Osteocyte (in vitro differentiated cells): ENCODE results near the gene C1orf87. TPM values are rescaled to one million over a fixed set of nuclear protein-coding genes. Genes with fewer than 3 reads are reported as not detected.

ENCODE experiments used
- DNase-seq: peaks from one replicate; pipeline ENCODE4 v3.0.0; 2021; ENCODE audit warnings: mixed read lengths; ENCODE audit not compliant: unreplicated experiment; ENCODE audit errors: extremely low spot score
- H3K27ac Mint-ChIP-seq: one replicate; pipeline ENCODE4 v1.8.0; 2021; ENCODE audit warnings: mild to moderate bottlenecking, mixed read lengths; ENCODE audit not compliant: unreplicated experiment
- H3K27me3 Mint-ChIP-seq: one replicate; pipeline ENCODE4 v1.8.0; 2021; ENCODE audit warnings: mixed read lengths; ENCODE audit not compliant: unreplicated experiment
- H3K36me3 Mint-ChIP-seq: one replicate; pipeline ENCODE4 v1.8.0; 2021; ENCODE audit warnings: mixed read lengths; ENCODE audit not compliant: unreplicated experiment
- H3K4me1 Mint-ChIP-seq: one replicate; pipeline ENCODE4 v1.8.0; 2021; ENCODE audit warnings: mixed read lengths; ENCODE audit not compliant: unreplicated experiment
- H3K4me3 Mint-ChIP-seq: one replicate; pipeline ENCODE4 v1.8.0; 2021; ENCODE audit warnings: mild to moderate bottlenecking, moderate library complexity, mixed read lengths; ENCODE audit not compliant: unreplicated experiment
- H3K9me3 Mint-ChIP-seq: one replicate; pipeline ENCODE4 v1.8.0; 2021; ENCODE audit warnings: mixed read lengths; ENCODE audit not compliant: unreplicated experiment
- CTCF ChIP-seq: fragments of 200-600 bp; sonication (generic); IDR thresholded peaks from 2 replicates; pipeline ENCODE4 v1.5.0; 2021; ENCODE audit warnings: antibody characterized with exemption, mild to moderate bottlenecking, moderate library complexity
- long read RNA-seq: library from polyadenylated mRNA; unstranded; transcript quantifications from one replicate; pipeline ENCODE4 v2.0.0, GENCODE V29; 2021
- total RNA-seq: library from RNA; stranded (reverse); gene quantifications from 2 replicates; pipeline ENCODE4 v1.2.1, GENCODE V29; 2021

Gene C1orf87, protein sequence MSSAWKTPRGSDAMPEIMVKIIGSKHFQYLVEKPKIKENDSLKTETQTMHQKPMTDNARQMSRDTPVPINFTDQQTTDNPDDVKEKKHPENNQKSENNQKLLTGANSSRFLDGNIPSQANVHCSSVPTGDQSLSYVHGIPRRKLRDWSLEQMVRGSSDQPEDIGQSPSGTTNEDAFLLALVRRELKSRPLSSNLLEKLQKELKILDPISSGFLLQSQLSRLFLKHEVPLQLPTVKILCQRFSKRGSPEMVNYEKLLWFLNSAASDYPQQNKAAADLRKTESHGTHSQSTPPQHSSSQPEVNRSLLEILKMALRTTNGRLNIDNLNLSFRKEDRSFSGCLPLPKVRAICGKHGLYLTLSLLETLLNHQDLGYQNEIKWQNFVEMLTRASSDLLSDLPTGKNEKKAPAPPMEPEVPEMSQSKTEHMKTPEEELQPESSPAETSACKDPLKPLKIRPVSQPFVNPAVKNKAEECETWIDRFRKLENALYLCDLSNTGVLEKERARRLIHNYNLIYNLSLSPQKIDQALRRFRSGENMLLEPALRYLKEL
- total RNA-seq, result 0.94 and 1.0 TPM in 2 replicates
- long read RNA-seq, partial matches to known transcripts, result 0 of 2 reads
- long read RNA-seq, other reads (novel, unspliced or antisense), result 2 of 2 reads

DNA sequence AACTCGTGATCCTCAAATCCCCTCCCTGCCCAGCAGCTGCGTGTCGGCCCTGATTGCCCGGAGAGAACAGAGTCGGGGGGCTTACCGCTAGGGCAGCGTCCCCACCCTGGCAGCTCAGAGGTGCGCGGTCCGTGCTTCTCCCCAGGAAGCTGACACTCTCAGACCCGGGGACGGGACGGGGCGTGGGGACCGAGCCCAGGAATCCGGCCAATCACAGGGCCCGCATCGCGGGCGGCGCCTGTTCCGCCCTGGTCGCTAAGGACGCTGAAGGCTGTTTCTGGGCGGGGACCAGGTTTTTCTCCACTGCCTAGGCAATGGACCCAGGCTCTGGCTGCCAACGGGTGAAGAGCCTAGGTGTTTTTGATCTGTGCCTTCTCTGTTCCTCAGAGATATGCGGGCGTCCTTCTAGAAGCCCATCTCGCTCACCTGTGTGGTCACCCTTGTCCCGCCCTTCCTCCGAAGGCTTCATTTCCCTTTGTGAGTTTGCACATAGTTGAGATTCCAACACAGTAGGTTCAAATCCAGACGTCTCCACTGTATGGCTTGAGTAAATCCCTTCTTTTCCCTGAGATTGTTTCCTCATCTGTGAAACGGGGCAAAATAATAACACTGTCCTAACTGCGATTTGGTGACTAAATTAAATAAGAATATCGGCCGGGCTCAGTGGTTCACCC, at the start of gene C1orf87:
Gene C1orf87 (minus strand): TSS at position 166 of the 674 bp plus-strand sequence. CDS start 1,127 bp downstream, outside the sequence.
- TF ChIP-seq CTCF, result no peak
- Mint-ChIP-seq H3K4me1 (peaks cover 21% of the 10 kb centered on the region), H3K27me3 (peaks cover 12% of the 10 kb centered on the region), H3K9me3 (no peaks in the 10 kb centered on the region), H3K4me3 (no peak within 1 kb of the TSS), H3K36me3 (no peaks in the 10 kb centered on the region), H3K27ac (no peak within 1 kb of the TSS)
- no peak for DNase-seq

DNA sequence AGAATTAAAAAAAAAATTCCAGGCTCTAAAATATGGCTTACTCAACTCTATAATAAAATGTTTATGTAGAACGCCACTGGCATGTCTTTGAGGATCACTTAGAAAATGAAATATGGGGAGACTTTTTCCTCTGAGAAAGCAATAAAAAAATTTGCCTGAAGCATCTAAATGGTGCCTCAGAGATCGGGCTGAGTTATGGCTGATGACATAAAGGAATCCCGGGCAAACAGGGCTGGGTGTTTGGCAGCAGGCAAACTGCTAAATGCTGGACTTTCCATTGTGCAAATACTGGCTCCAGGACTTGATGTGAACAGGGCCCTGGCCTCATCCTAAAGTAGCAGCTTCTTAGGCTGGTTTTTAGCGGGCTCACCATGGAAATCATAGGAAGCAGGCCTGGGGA, 44.5 kb upstream of the C1orf87 start:
- no peak for TF ChIP-seq CTCF
- peaks cover 8% of the 10 kb centered on the region for H3K4me1 Mint-ChIP-seq
- H3K27ac Mint-ChIP-seq, result peak overlapping the region; percentile 17
- no peaks in the 10 kb centered on the region for H3K36me3 Mint-ChIP-seq
- no peaks in the 10 kb centered on the region for H3K9me3 Mint-ChIP-seq
- DNase-seq, result no peak
- H3K27me3 Mint-ChIP-seq, result no peaks in the 10 kb centered on the region
- no peak overlapping the region for H3K4me3 Mint-ChIP-seq

GRCh38 chr1:60114745-60115318, 41.3 kb upstream of the C1orf87 start:
- DNase-seq, result no peak
- H3K4me3 Mint-ChIP-seq, result no peak overlapping the region
- H3K27ac Mint-ChIP-seq, result no peak overlapping the region
- no peak for TF ChIP-seq CTCF
- no peaks in the 10 kb centered on the region for H3K36me3 Mint-ChIP-seq
- peaks cover 8% of the 10 kb centered on the region for H3K4me1 Mint-ChIP-seq
- H3K9me3 Mint-ChIP-seq, result peaks cover 4% of the 10 kb centered on the region
- no peaks in the 10 kb centered on the region for H3K27me3 Mint-ChIP-seq

DNA sequence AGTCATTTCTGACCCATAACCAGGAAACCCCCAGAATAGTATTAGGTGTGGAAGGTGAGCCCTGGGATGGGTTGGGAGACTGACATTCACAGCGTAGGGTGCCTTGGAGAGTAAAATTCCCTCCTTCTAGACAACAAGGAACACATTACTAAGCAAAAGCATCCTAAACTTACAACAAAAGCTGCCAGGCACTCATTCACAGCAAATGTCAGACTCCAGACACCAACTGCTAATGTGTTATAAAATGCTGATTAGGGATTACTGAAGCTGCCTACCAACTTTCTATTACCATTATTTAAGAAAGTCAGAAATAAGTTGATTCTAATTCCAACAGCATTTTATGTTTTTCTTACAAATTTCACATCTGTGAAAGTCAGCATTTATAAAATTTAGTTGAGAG, 40.0 kb upstream of the C1orf87 start:
- Mint-ChIP-seq H3K4me1 (peaks cover 11% of the 10 kb centered on the region), H3K4me3 (no peak overlapping the region), H3K9me3 (peaks cover 4% of the 10 kb centered on the region), H3K27ac (no peak overlapping the region), H3K36me3 (no peaks in the 10 kb centered on the region), H3K27me3 (no peaks in the 10 kb centered on the region)
- TF ChIP-seq CTCF, result no peak
- DNase-seq, result no peak
